Stimulated activated CD4-positive, alpha-beta T cell treated with anti-CD3 and anti-CD28 coated beads, Interleukin-15, amount 100 ng/mL, for 48 hours (primary cell): ENCODE data around the gene ESRRA.
"Not testable (repeated sequence)": the region's sequence is repeated elsewhere in the genome, so short reads cannot be mapped to it uniquely, and the experiment has no call there.

Experiments
- DNase-seq, 2 donors: peaks; one replicate each; pipeline ENCODE4 v3.0.0-alpha.2; 2020; ENCODE audit warnings: low read depth in 2 of 2

Gene ESRRA

GRCh38 chr11:64313491-64314145 lies 8.3 kb downstream of the ESRRA start:
- DNase-seq, result no peak

- no peak for DNase-seq
These were observed 9.0 kb downstream of the ESRRA start for GRCh38 chr11:64314146-64314804.

DNA sequence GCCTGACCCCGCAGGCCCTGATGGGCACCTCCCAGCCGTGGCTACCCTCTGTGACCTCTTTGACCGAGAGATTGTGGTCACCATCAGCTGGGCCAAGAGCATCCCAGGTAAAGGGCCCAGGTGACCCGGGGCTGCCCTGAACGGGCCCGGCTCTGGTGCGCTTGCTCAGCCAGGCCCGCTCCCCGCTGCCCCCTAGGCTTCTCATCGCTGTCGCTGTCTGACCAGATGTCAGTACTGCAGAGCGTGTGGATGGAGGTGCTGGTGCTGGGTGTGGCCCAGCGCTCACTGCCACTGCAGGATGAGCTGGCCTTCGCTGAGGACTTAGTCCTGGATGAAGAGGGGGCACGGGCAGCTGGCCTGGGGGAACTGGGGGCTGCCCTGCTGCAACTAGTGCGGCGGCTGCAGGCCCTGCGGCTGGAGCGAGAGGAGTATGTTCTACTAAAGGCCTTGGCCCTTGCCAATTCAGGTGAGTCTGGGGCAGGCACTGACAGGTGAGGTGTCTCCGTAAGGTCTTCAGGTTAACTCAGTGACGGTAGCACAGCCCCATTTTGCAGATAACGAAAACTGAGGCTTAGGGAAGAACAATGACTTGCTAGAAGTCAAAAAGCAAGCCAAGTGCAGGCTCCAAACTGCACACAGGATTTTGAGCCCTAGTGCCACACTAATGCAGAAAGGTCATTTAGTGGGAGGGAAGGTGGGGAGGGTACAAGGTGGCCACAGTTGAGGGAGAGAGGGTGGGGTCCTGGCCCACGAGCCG lies 9.7 kb downstream of the ESRRA start:
- DNase-seq, result no peak

GRCh38 chr11:64315667-64316526 lies 10.6 kb downstream of the ESRRA start:
- DNase-seq, result not testable (repeated sequence)

GRCh38 chr11:64316672-64317324 lies 11.5 kb downstream of the ESRRA start:
- no peak for DNase-seq

- peak; percentile 92 to 97 for DNase-seq
These were observed 12.1 kb downstream of the ESRRA start, which contains the start of gene TRMT112 for GRCh38 chr11:64317325-64317960. Gene TRMT112, minus strand, starts transcription at chr11:64317559. Its CDS starts 33 bp downstream, at chr11:64317526.

- DNase-seq, result peak; percentile 91 to 93
These were observed 12.8 kb downstream of the ESRRA start, which contains the start of gene PRDX5 for GRCh38 chr11:64317961-64318765. Gene PRDX5, plus strand, starts transcription at chr11:64318121. Its CDS starts 95 bp downstream, at chr11:64318216.

DNA sequence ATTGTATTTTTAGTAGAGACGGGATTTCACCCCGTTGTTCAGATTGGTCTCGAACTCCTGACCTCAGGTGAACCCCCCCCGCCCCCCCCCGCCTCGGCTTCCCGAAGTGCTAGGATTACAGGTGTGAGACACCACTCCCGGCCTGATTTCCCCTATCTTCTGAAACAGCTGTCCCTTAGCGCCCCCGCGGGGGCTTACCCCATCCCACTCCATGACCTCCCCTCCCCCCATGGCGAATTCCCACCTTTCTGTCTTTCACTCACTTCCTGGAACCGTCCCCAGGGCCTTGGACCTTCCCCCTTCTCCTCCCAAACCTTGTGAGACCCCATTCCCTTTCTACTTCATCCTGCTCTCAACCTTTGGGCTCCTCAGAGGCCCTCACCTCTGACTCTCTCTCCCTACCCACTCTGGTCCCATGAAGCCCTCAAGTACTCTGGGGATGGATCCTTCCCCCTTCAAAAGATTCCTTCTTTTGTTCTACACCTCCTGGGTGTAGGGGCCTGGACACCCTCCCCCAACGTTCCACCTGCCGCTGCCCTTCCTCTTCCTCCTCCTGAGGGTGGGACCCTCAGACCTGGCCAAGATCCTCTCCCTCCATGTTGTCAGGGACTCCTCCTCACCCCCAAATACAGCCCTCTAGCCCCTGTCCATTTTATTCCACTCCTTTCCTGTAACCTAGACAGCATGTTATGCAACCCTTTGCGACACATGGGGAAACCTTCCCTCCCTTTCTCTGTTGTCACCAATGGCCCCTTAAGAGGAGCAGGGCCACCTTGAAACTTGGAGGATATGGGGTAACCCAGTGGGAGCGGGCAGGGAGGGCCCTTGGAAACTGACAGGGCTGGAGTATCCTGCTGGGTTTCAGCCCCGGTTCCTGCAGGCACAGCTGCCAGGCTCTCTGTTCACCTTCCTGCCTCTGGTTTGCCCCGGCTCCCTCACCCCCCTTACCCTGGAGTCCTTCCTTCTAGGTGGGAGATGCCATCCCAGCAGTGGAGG lies 13.7 kb downstream of the ESRRA start:
- DNase-seq, result no peak

DNA sequence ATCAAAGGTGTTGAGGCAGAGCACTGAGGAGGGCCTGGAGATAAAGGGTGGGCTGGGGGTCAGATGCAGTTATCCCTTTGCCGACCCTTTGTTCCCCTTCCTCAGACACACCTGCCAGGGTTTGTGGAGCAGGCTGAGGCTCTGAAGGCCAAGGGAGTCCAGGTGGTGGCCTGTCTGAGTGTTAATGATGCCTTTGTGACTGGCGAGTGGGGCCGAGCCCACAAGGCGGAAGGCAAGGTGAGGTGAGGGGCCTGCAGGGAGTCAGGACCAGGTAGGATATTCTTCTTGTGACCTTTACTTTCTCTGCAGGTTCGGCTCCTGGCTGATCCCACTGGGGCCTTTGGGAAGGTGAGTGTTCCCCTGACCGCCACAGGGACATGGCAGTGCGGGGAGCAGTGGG lies 15.2 kb downstream of the ESRRA start:
- no peak for DNase-seq

DNA sequence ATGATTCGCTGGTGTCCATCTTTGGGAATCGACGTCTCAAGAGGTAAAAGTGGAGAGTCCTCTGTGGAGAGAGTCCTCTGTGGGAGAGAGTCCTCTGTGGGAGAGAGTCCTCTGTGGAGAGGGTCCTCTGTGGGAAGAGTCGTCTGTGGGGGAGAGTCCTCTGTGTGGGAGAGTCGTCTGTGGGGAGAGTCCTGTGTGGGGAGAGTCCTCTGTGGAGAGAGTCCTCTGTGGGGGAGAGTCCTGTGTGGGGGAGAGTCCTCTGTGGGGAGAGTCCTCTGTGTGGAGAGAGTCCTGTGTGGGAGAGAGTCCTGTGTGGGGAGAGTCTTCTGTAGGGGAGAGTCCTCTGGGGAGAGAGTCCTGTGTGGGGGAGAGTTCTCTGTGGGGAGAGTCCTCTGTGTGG lies 15.7 kb downstream of the ESRRA start:
- DNase-seq, result no peak

DNA sequence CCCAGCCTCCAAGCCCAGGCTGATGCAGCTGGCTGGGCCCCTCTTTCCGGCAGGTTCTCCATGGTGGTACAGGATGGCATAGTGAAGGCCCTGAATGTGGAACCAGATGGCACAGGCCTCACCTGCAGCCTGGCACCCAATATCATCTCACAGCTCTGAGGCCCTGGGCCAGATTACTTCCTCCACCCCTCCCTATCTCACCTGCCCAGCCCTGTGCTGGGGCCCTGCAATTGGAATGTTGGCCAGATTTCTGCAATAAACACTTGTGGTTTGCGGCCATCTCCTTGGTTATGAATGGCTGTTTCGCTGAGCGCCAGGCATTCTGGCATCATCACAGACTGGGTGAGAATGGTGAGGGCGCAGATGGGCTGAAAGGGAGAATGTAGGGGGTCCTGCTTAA lies 16.2 kb downstream of the ESRRA start:
- DNase-seq, result no peak

- DNase-seq, result no peak
These were observed 17.6 kb downstream of the ESRRA start for GRCh38 chr11:64322925-64323260.

DNA sequence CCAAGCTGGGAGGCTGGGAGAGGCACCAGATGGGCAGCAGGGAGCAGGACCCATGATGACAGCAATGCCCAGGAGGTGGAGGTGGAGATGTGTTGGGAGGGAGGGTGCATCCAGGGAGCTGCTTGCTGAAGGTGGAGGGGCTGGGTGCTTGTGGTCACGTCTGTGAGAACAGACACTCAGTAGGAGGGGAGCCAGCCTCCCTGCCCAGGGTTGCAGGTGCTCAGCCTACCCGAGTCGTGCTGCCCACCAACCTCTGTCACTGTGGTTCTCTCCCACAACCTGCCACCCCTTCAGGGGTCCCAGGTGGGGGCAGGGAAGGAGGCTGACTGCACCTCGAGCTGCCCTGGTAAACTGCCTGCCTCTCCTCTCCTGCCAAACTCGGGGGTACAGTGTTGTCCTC lies 18.0 kb downstream of the ESRRA start:
- no peak for DNase-seq

- DNase-seq, result not testable (repeated sequence)
These were observed 18.7 kb downstream of the ESRRA start for GRCh38 chr11:64323984-64324383.

- no peak for DNase-seq
These were observed 19.6 kb downstream of the ESRRA start for GRCh38 chr11:64324692-64325469.

GRCh38 chr11:64327375-64327774 lies 22.1 kb downstream of the ESRRA start:
- no peak for DNase-seq

- DNase-seq, result no peak
These were observed 22.7 kb downstream of the ESRRA start for GRCh38 chr11:64327993-64328392.

GRCh38 chr11:64330888-64331287 lies 25.6 kb downstream of the ESRRA start:
- no peak for DNase-seq
